Loucy (cell line): ENCODE data around the gene PTH2R.
A peak's percentile ranks its signal among the peaks of the same experiment; 100 is the strongest.

Experiments
- H2AFZ ChIP-seq: fragments of 200-600 bp; sonication (generic); 2 replicates; pipeline ENCODE4 v1.6.0; 2016; ENCODE audit warnings: antibody characterized with exemption, mild to moderate bottlenecking, low read length, moderate library complexity
- H3F3A ChIP-seq: fragments of 200-600 bp; 2 replicates; pipeline ENCODE4 v1.6.0; 2016; ENCODE audit warnings: antibody characterized with exemption, low read depth, mild to moderate bottlenecking
- H3K27me3 ChIP-seq: fragments of 200-600 bp; sonication (generic); 2 replicates; pipeline ENCODE4 v1.6.1; 2014; ENCODE audit warnings: low read length, mild to moderate bottlenecking; ENCODE audit not compliant: insufficient read depth, poor library complexity, severe bottlenecking
- H3K36me3 ChIP-seq: fragments of 200-600 bp; sonication (generic); 2 replicates; pipeline ENCODE4 v1.6.1; 2016; ENCODE audit warnings: low read length; ENCODE audit not compliant: insufficient read depth
- H3K4me1 ChIP-seq: fragments of 200-600 bp; sonication (generic); 2 replicates; pipeline ENCODE4 v1.5.1; 2014; ENCODE audit warnings: low read length, mild to moderate bottlenecking; ENCODE audit not compliant: insufficient read depth, poor library complexity, severe bottlenecking
- H3K4me2 ChIP-seq: fragments of 200-600 bp; sonication (generic); 2 replicates; pipeline ENCODE4 v1.6.0; 2014; ENCODE audit warnings: antibody characterized with exemption, low read length, low read depth, mild to moderate bottlenecking; ENCODE audit not compliant: poor library complexity, severe bottlenecking
- H3K4me3 ChIP-seq: fragments of 200-600 bp; sonication (generic); 2 replicates; pipeline ENCODE4 v1.5.1; 2014; ENCODE audit warnings: low read length, mild to moderate bottlenecking, mixed read lengths; ENCODE audit not compliant: poor library complexity, severe bottlenecking
- H3K79me2 ChIP-seq: fragments of 200-600 bp; sonication (generic); 2 replicates; pipeline ENCODE4 v1.6.1; 2014; ENCODE audit warnings: low read length; ENCODE audit not compliant: insufficient read depth
- H3K9ac ChIP-seq: fragments of 200-600 bp; sonication (generic); 2 replicates; pipeline ENCODE4 v1.6.0; 2014; ENCODE audit warnings: mild to moderate bottlenecking, low read depth, low read length, moderate library complexity; ENCODE audit not compliant: poor library complexity, severe bottlenecking
- H3K9me2 ChIP-seq: fragments of 200-600 bp; sonication (generic); replicated peaks from 2 replicates; pipeline ENCODE4 v1.6.1; 2016; ENCODE audit warnings: low read depth, low read length, mixed read lengths
- H3K9me3 ChIP-seq: fragments of 200-600 bp; sonication (generic); 2 replicates; pipeline ENCODE4 v1.6.1; 2014; ENCODE audit warnings: mild to moderate bottlenecking, antibody characterized with exemption, low read length, low read depth; ENCODE audit not compliant: insufficient read depth
- H4K20me1 ChIP-seq: fragments of 200-600 bp; sonication (generic); 2 replicates; pipeline ENCODE4 v1.6.0; 2014; ENCODE audit warnings: antibody characterized with exemption, low read length, mild to moderate bottlenecking; ENCODE audit not compliant: insufficient read depth, poor library complexity, severe bottlenecking
- EZH2phosphoT487 ChIP-seq: fragments of 200-600 bp; IDR thresholded peaks from 2 replicates; pipeline ENCODE4 v1.6.1; 2018; ENCODE audit warnings: antibody characterized with exemption, mild to moderate bottlenecking, moderate library complexity, borderline replicate concordance
- TF ChIP-seq, protein P1 (sequence below): fragments of 200-600 bp; sonication (generic); conservative IDR thresholded peaks from 2 replicates; pipeline ENCODE4 v1.5.1; 2014; ENCODE audit warnings: mild to moderate bottlenecking, antibody characterized with exemption, low read length

The PTH2R gene

DNA sequence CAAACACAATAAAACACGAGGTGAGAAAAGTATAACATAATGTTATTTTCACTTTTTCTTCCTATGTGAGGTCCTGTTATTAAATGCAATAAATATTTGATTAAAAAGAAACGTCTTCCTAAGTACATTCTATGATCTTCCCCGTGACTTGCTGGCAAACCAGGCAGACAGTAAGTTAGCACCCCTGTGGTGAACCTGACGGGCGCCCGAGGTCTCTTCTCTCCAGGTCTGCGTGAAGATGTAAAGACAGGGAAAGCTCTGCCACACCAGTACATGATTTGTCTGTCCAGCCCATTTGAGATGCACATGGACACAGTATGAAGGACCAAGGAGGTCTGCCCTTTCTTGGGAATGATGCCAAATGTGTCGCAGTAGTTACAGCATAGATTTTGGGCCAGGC, 57.6 kb downstream of the PTH2R start:
- Histone ChIP-seq H3K4me2 (no peak overlapping the region), H3K27me3 (no peaks in the 10 kb centered on the region), H2AFZ (no peak overlapping the region), H3K4me3 (no peak overlapping the region), H3K79me2 (no peaks in the 10 kb centered on the region), H3K36me3 (no peaks in the 10 kb centered on the region), H3F3A (no peaks in the 10 kb centered on the region), H3K4me1 (no peaks in the 10 kb centered on the region), H3K9ac (no peak overlapping the region), H3K9me3 (no peaks in the 10 kb centered on the region), H3K9me2 (no peaks in the 10 kb centered on the region), H4K20me1 (no peaks in the 10 kb centered on the region)
- TF ChIP-seq, protein P1, sequence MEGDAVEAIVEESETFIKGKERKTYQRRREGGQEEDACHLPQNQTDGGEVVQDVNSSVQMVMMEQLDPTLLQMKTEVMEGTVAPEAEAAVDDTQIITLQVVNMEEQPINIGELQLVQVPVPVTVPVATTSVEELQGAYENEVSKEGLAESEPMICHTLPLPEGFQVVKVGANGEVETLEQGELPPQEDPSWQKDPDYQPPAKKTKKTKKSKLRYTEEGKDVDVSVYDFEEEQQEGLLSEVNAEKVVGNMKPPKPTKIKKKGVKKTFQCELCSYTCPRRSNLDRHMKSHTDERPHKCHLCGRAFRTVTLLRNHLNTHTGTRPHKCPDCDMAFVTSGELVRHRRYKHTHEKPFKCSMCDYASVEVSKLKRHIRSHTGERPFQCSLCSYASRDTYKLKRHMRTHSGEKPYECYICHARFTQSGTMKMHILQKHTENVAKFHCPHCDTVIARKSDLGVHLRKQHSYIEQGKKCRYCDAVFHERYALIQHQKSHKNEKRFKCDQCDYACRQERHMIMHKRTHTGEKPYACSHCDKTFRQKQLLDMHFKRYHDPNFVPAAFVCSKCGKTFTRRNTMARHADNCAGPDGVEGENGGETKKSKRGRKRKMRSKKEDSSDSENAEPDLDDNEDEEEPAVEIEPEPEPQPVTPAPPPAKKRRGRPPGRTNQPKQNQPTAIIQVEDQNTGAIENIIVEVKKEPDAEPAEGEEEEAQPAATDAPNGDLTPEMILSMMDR = no peak
- no peak for TF ChIP-seq EZH2phosphoT487

DNA sequence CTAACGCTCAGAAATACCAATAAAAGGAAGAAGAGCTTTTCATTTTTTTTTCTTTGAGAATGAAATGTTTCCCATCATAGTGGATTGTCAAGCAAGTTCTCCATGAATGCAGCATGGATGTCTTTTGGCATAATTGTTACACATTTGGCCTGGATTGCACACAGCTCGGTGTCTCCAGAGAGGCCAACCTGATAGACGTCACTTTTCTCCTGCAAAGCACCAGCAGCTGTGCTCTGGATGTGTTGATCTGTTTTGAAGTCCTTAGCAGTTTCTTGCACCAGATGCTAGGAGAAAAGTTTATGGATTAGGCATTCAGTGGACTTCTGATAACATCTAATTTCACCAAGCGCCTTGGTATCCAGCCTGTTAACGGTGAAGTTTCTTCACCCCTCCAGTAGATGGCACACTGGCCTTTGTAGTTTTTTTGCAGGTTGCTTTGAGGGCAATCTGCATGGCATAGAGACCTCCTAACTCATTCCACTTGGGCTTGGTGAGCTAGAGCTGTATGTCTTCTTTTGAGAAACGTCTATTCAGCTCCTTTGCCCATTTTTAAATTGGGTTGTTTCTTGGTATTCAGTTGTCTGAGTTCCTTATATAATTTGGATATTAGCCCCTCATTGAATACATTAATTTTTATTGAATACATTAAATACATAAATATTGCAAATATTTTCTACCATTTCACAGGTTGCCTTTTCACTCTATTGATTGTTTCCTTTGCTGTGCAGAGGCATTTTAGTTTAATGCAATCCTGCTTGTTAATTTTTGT, 59.7 kb downstream of the PTH2R start:
- no peaks in the 10 kb centered on the region for H3K79me2 ChIP-seq
- no peaks in the 10 kb centered on the region for H3K27me3 ChIP-seq
- no peak for TF ChIP-seq EZH2phosphoT487
- TF ChIP-seq, protein P1 = peak; percentile 89
- no peak overlapping the region for H3K4me2 ChIP-seq
- H3F3A ChIP-seq = no peaks in the 10 kb centered on the region
- no peaks in the 10 kb centered on the region for H3K9me3 ChIP-seq
- no peak overlapping the region for H2AFZ ChIP-seq
- no peak overlapping the region for H3K9ac ChIP-seq
- no peak overlapping the region for H3K4me3 ChIP-seq
- no peaks in the 10 kb centered on the region for H3K9me2 ChIP-seq
- H4K20me1 ChIP-seq = no peaks in the 10 kb centered on the region
- no peaks in the 10 kb centered on the region for H3K4me1 ChIP-seq
- H3K36me3 ChIP-seq = no peaks in the 10 kb centered on the region

DNA sequence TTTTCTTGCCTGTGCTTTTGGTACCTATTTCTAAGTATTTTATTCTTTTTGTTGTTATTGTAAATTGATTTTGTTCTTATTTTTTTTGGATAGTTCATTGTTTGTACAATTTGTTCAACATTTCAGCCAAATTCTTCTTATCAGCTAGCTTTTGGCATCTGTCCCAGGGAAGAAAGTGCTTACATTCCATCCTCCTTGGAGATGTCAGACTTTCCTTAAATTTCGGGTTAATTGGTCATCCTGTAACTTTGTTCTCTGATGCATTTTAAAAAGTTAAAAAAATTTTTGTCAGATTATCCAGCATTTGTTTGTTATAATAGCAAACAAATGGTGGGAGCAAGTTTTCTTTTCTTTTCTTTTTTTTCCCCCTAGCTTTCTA, 60.3 kb downstream of the PTH2R start:
- H3F3A ChIP-seq = no peaks in the 10 kb centered on the region
- H3K4me2 ChIP-seq = no peak overlapping the region
- H3K36me3 ChIP-seq = no peaks in the 10 kb centered on the region
- H3K4me3 ChIP-seq = no peak overlapping the region
- no peaks in the 10 kb centered on the region for H3K27me3 ChIP-seq
- no peak for TF ChIP-seq EZH2phosphoT487
- TF ChIP-seq, protein P1 = no peak
- no peaks in the 10 kb centered on the region for H3K4me1 ChIP-seq
- no peaks in the 10 kb centered on the region for H4K20me1 ChIP-seq
- H3K9ac ChIP-seq = no peak overlapping the region
- H3K9me3 ChIP-seq = no peaks in the 10 kb centered on the region
- H2AFZ ChIP-seq = no peak overlapping the region
- H3K79me2 ChIP-seq = no peaks in the 10 kb centered on the region
- H3K9me2 ChIP-seq = no peaks in the 10 kb centered on the region
